ENCODE results near the gene TMEM117.

The TMEM117 gene

GRCh38 chr12:44159862-44160261 lies 324.0 kb downstream of the TMEM117 start:
- Histone ChIP-seq H3K79me2 (ENCODE audit: insufficient read depth, low read depth) (no peaks in the 10 kb centered on the region), H3K9ac (no peak overlapping the region), H3K36me3 (ENCODE audit: insufficient read depth) (no peaks in the 10 kb centered on the region), H4K20me1 (ENCODE audit: insufficient read depth) (no peaks in the 10 kb centered on the region), H3K4me3 (IDR thresholded peaks at IDR 0.05; ENCODE audit: insufficient read depth, low read depth, low read length) (no peak overlapping the region), H3K4me1 (ENCODE audit: low read depth, poor library complexity, severe bottlenecking) (peaks cover 7% of the 10 kb centered on the region), H2AFZ (ENCODE audit: low read depth) (no peak overlapping the region), H3K27me3 (ENCODE audit: insufficient read depth, low read depth) (no peaks in the 10 kb centered on the region), H3K4me2 (no peak overlapping the region), H3K27ac (no peak overlapping the region)
- no peak for TF ChIP-seq CTCF (conservative IDR thresholded peaks at IDR 0.05; ENCODE audit: low read depth, low read length)

GRCh38 chr12:44162961-44163360 lies 327.1 kb downstream of the TMEM117 start:
- Histone ChIP-seq H3K79me2 (ENCODE audit: insufficient read depth, low read depth) (no peaks in the 10 kb centered on the region), H3K4me2 (no peak overlapping the region), H3K4me3 (IDR thresholded peaks at IDR 0.05; ENCODE audit: insufficient read depth, low read depth, low read length) (no peak overlapping the region), H3K9ac (no peak overlapping the region), H3K27ac (no peak overlapping the region), H3K27me3 (ENCODE audit: insufficient read depth, low read depth) (no peaks in the 10 kb centered on the region), H4K20me1 (ENCODE audit: insufficient read depth) (no peaks in the 10 kb centered on the region), H2AFZ (ENCODE audit: low read depth) (no peak overlapping the region), H3K36me3 (ENCODE audit: insufficient read depth) (no peaks in the 10 kb centered on the region), H3K4me1 (ENCODE audit: low read depth, poor library complexity, severe bottlenecking) (no peaks in the 10 kb centered on the region)
- no peak for TF ChIP-seq CTCF (conservative IDR thresholded peaks at IDR 0.05; ENCODE audit: low read depth, low read length)

GRCh38 chr12:44174053-44174452 lies 338.2 kb downstream of the TMEM117 start:
- Histone ChIP-seq H3K27me3 (ENCODE audit: insufficient read depth, low read depth) (no peaks in the 10 kb centered on the region), H3K4me1 (ENCODE audit: low read depth, poor library complexity, severe bottlenecking) (no peaks in the 10 kb centered on the region), H3K4me2 (no peak overlapping the region), H3K27ac (no peak overlapping the region), H3K36me3 (ENCODE audit: insufficient read depth) (no peaks in the 10 kb centered on the region), H3K9ac (no peak overlapping the region), H3K79me2 (ENCODE audit: insufficient read depth, low read depth) (no peaks in the 10 kb centered on the region), H2AFZ (ENCODE audit: low read depth) (no peak overlapping the region), H3K4me3 (IDR thresholded peaks at IDR 0.05; ENCODE audit: insufficient read depth, low read depth, low read length) (no peak overlapping the region), H4K20me1 (ENCODE audit: insufficient read depth) (no peaks in the 10 kb centered on the region)
- no peak for TF ChIP-seq CTCF (conservative IDR thresholded peaks at IDR 0.05; ENCODE audit: low read depth, low read length)

GRCh38 chr12:44184499-44185206 lies 348.8 kb downstream of the TMEM117 start:
- Histone ChIP-seq H3K36me3 (ENCODE audit: insufficient read depth) (no peaks in the 10 kb centered on the region), H2AFZ (ENCODE audit: low read depth) (no peak overlapping the region), H4K20me1 (ENCODE audit: insufficient read depth) (no peaks in the 10 kb centered on the region), H3K27me3 (ENCODE audit: insufficient read depth, low read depth) (no peaks in the 10 kb centered on the region), H3K4me2 (no peak overlapping the region), H3K9ac (no peak overlapping the region), H3K27ac (no peak overlapping the region), H3K79me2 (ENCODE audit: insufficient read depth, low read depth) (no peaks in the 10 kb centered on the region), H3K4me1 (ENCODE audit: low read depth, poor library complexity, severe bottlenecking) (no peaks in the 10 kb centered on the region), H3K4me3 (IDR thresholded peaks at IDR 0.05; ENCODE audit: insufficient read depth, low read depth, low read length) (no peak overlapping the region)
- no peak for TF ChIP-seq CTCF (conservative IDR thresholded peaks at IDR 0.05; ENCODE audit: low read depth, low read length)
